WERI-Rb-1 (cell line): ENCODE measurements around the gene WWP2.
"Not testable (repeated sequence)": the region's sequence is repeated elsewhere in the genome, so short reads cannot be mapped to it uniquely, and the experiment has no call there.

Experiments used
- DNase-seq: peaks from one replicate; pipeline ENCODE4 v3.0.0-alpha.2; 2020
- H3K27ac ChIP-seq: fragments of 250-450 bp; sonication (Bioruptor Pico); 2 replicates; pipeline ENCODE4 v1.5.1; 2020; ENCODE audit warnings: mild to moderate bottlenecking, moderate library complexity
- H3K27me3 ChIP-seq: fragments of 250-450 bp; sonication (Bioruptor Pico); 2 replicates; pipeline ENCODE4 v1.5.1; 2021; ENCODE audit warnings: mild to moderate bottlenecking, low read depth, moderate library complexity; ENCODE audit not compliant: insufficient read depth, severe bottlenecking
- H3K36me3 ChIP-seq: fragments of 250-450 bp; sonication (Bioruptor Pico); 2 replicates; pipeline ENCODE4 v1.5.1; 2020; ENCODE audit warnings: mild to moderate bottlenecking, moderate library complexity
- H3K4me3 ChIP-seq: 2 replicates; pipeline ENCODE4 v1.5.1; 2011; ENCODE audit warnings: low read depth, mild to moderate bottlenecking, control low read depth, low read length
- H3K9me3 ChIP-seq: fragments of 250-450 bp; sonication (Bioruptor Pico); 2 replicates; pipeline ENCODE4 v1.5.1; 2021; ENCODE audit warnings: mild to moderate bottlenecking, moderate library complexity; ENCODE audit not compliant: severe bottlenecking
- TF ChIP-seq, protein P1 (sequence below): IDR thresholded peaks from 2 replicates; pipeline ENCODE4 v1.5.1; 2011; ENCODE audit warnings: low read depth, mild to moderate bottlenecking, control low read depth, inconsistent platforms, low read length

WWP2 gene

DNA sequence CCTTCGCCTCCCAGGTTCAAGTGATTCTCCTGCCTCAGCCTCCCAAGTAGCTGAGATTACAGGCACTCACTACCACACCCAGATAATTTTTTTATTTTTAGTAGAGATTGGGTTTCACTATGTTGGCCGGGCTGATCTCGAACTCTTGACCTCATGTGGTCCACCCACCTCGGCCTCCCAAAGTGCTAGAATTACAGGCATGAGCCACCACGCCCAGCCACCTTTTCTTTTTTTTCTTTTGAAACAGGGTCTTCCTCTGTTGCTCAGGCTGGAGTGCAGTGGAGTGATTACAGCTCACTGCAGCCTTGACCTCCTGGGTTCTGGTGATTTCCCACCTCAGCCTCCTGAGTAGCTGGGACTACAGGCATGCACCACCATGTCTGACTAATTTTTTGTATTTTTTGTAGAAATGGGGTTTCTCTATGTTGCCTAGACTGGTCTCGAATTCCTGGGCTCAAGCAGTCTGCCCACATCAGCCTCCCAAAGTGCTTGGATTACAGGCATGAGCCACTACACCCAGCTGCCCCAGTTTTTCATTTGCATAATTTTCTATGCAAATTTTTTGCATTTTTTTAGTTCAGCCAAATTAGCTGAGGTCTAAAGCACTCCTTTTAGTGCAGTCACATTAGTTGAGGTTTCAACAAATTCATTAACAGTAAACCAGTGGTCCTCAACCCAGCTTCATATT, 11.3 kb downstream of the WWP2 start:
- TF ChIP-seq, protein P1, sequence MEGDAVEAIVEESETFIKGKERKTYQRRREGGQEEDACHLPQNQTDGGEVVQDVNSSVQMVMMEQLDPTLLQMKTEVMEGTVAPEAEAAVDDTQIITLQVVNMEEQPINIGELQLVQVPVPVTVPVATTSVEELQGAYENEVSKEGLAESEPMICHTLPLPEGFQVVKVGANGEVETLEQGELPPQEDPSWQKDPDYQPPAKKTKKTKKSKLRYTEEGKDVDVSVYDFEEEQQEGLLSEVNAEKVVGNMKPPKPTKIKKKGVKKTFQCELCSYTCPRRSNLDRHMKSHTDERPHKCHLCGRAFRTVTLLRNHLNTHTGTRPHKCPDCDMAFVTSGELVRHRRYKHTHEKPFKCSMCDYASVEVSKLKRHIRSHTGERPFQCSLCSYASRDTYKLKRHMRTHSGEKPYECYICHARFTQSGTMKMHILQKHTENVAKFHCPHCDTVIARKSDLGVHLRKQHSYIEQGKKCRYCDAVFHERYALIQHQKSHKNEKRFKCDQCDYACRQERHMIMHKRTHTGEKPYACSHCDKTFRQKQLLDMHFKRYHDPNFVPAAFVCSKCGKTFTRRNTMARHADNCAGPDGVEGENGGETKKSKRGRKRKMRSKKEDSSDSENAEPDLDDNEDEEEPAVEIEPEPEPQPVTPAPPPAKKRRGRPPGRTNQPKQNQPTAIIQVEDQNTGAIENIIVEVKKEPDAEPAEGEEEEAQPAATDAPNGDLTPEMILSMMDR: no peak
- no peaks in the 10 kb centered on the region for H3K36me3 ChIP-seq
- no peaks in the 10 kb centered on the region for H3K9me3 ChIP-seq
- H3K4me3 ChIP-seq: no peak overlapping the region
- H3K27me3 ChIP-seq: no peaks in the 10 kb centered on the region
- no peak overlapping the region for H3K27ac ChIP-seq
- no peak for DNase-seq

DNA sequence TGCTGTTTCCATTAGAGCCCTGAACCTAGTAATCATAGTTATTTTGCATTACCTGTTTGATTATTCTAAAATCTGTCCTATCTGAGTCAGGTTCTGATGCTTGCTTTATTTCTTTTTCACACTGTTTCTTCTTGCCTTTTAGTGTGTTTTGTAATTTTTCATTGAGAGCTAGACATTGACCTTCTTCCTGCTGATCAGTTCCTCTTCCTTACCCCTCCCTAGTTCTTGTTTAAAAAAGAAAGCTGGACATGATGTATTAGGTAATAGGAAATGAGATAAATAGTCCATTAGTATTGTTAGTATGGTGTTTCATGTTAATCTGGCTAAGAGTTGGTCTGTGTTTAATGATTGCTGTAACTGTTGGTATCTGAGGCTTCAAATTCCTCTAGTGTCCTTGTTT, 13.4 kb downstream of the WWP2 start:
- H3K4me3 ChIP-seq: no peak overlapping the region
- H3K36me3 ChIP-seq: no peaks in the 10 kb centered on the region
- no peak overlapping the region for H3K27ac ChIP-seq
- DNase-seq: no peak
- TF ChIP-seq, protein P1: no peak
- no peaks in the 10 kb centered on the region for H3K27me3 ChIP-seq
- H3K9me3 ChIP-seq: no peaks in the 10 kb centered on the region

DNA sequence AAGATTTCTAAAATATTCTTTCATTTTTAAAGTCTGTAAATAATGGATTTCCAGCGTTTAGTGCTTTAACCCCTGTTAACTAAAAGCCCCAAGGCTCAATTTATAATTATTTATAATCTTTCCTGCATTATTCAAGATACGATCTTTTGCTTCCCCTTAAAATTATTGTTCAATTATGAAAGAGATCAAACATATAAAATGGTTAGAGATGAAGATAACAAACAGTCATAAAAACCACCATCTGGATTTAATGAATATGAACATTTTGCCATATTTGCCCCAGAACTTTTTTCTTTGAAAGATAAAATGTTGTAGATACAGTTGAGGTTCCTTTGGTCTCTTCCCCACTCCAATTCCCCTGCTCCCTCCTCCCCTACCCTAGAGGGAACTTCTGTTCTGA, 17.6 kb downstream of the WWP2 start:
- no peaks in the 10 kb centered on the region for H3K9me3 ChIP-seq
- H3K4me3 ChIP-seq: no peak overlapping the region
- no peak overlapping the region for H3K27ac ChIP-seq
- no peak for DNase-seq
- H3K27me3 ChIP-seq: no peaks in the 10 kb centered on the region
- peaks cover 7% of the 10 kb centered on the region for H3K36me3 ChIP-seq
- TF ChIP-seq, protein P1: no peak

DNA sequence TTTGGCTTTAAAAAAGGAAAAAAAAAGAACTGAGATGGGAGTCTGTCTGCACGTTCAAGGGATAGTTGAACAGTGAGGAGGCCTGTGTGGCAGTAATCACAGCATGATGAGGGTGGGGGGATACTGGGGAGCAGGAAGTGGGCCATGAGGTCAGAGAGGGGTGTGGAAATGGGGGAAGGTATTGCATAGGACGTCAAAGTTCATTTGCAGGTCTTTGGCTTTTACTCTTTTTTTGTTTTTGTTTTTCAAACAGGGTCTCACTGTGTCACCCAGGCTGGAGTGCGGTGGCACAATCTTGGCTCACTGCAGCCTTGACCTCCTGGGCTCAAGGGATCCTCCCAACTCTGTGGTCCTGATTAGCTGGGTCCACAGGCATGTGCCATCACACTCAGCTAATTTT, 19.0 kb downstream of the WWP2 start:
- TF ChIP-seq, protein P1: no peak
- Histone ChIP-seq H3K36me3 (peaks cover 7% of the 10 kb centered on the region), H3K27me3 (no peaks in the 10 kb centered on the region), H3K27ac (no peak overlapping the region), H3K9me3 (no peaks in the 10 kb centered on the region), H3K4me3 (no peak overlapping the region)
- DNase-seq: no peak

DNA sequence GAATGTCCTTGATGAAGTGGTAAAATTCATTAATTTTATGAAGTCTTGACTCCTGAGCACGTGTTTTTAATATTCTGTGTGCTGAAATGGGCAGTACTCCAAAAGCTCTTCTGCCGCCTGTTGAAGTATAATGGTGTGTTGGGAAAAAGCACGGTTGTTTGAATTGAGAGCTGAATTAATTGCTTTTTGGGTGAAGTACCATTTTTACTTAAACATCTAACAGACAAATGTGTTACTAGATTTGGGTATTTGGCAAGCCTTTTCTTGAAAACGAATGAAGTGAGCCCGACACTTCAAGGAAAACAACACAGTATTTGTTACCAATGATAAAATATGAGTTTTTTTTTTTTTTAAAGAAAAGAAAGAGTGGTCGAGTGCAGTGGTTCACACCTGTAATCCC, 22.5 kb downstream of the WWP2 start:
- DNase-seq: no peak
- Histone ChIP-seq H3K27ac (no peak overlapping the region), H3K27me3 (no peaks in the 10 kb centered on the region), H3K4me3 (no peak overlapping the region), H3K9me3 (no peaks in the 10 kb centered on the region), H3K36me3 (peaks cover 8% of the 10 kb centered on the region)
- TF ChIP-seq, protein P1: no peak

DNA sequence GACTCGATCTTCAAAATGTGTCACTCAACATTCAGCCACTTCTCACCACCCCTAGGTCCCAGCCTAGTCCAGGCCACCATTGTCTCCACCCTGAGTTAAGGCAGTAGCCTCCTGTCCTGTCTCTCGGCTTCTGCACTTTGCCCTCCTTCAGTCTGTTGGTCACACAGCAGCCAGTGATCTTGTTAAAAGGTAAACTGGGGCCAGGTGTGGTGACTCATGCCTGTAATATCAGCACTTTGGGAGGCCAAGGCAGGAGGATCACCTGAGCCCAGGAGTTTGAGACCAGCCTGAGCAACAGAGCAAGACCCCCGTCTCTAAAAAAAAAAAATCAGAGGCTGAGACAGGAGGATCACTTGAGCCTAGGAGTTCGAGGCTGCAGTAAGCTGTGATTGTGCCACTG, 25.8 kb downstream of the WWP2 start:
- H3K36me3 ChIP-seq: peaks cover 10% of the 10 kb centered on the region
- TF ChIP-seq, protein P1: no peak
- no peak overlapping the region for H3K4me3 ChIP-seq
- no peaks in the 10 kb centered on the region for H3K27me3 ChIP-seq
- no peak for DNase-seq
- H3K9me3 ChIP-seq: no peaks in the 10 kb centered on the region
- H3K27ac ChIP-seq: no peak overlapping the region

DNA sequence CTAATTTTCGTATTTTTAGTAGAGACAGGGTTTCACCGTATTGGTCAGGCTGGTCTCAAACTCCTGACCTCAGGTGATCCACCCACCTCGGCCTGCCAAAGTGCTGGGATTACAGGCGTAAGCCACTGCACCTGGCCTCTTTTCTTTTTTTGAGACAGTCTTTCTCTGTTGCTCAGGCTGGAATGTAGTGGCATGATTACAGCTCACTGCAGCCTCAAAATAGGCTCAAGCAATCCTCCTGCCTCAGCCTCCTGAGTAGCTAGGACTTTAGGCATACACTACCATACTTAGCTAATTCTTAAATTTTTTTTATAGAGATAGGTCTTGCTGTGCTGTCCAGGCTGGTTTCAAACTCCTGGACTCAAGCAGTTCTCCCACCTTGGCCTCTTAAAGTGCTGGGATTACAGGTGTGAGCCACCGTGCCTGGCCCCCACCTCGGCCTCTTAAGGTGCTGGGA, 29.3 kb downstream of the WWP2 start:
- DNase-seq, H3K36me3 ChIP-seq, H3K4me3 ChIP-seq, H3K27me3 ChIP-seq, H3K9me3 ChIP-seq, H3K27ac ChIP-seq: not testable (repeated sequence)
